Esophagus squamous epithelium (tissue), 5 donors: ENCODE data around the gene WDR64. TPM values are rescaled to one million over a fixed set of nuclear protein-coding genes. Genes with fewer than 3 reads are reported as not detected.
"Not testable (repeated sequence)": the region's sequence is repeated elsewhere in the genome, so short reads cannot be mapped to it uniquely, and the experiment has no call there.

Experiments
- DNase-seq: peaks from one replicate; lab custom pipeline; 2025; lab: John Stamatoyannopoulos, UW
- H3K27ac ChIP-seq, 4 donors: fragments of 200-600 bp; sonication (generic); one replicate each; pipeline ENCODE4 v1.5.1; 2016 to 2019; ENCODE audit warnings: mild to moderate bottlenecking in 1 of 4
- H3K27me3 ChIP-seq, 4 donors: fragments of 200-600 bp; sonication (generic); 1 replicate in 3 of 4; 2 replicates in 1 of 4; pipeline versions ENCODE4 v1.5.1 to v1.6.0; 2017 to 2021; ENCODE audit warnings: antibody characterized with exemption in 1 of 4
- H3K36me3 ChIP-seq, 3 donors: fragments of 200-600 bp; sonication (generic); one replicate each; pipeline ENCODE4 v1.5.1; 2016 to 2019
- H3K4me1 ChIP-seq, 3 donors: fragments of 200-600 bp; sonication (generic); one replicate each; pipeline ENCODE4 v1.5.1; 2017 to 2019
- H3K4me3 ChIP-seq, 4 donors: fragments of 200-600 bp; sonication (generic); 1 replicate in 3 of 4; 2 replicates in 1 of 4; pipeline ENCODE4 v1.5.1; 2016 to 2019; ENCODE audit warnings: mild to moderate bottlenecking in 2 of 4, moderate library complexity in 1 of 4
- H3K9me3 ChIP-seq, 3 donors: fragments of 200-600 bp; sonication (generic); one replicate each; pipeline ENCODE4 v1.5.1; 2016 to 2019
- POLR2A ChIP-seq, 4 donors: fragments of 450-650 bp; IDR thresholded peaks; one replicate each; pipeline ENCODE4 v1.6.1; 2017; ENCODE audit warnings: antibody characterized with exemption in 4 of 4, mild to moderate bottlenecking in 4 of 4, moderate library complexity in 3 of 4
- WGBS, 2 donors: methylation state at CpG; one replicate each; pipeline ENCODE4 v1.1.5; 2018; 5-methylcytosine and 5-hydroxymethylcytosine counted together
- intact Hi-C: fragments of 100-400 bp; cut with DNase I; formaldehyde crosslinking; loops from one replicate; pipeline ENCODE4 v1.15.0; 2022
- total RNA-seq, 4 donors: library from RNA; depleted of rRNA; stranded (reverse); fragments of >200 nt; gene quantifications; one replicate each; pipeline ENCODE4 v1.1.0, GENCODE V29; 2016
- TF ChIP-seq, protein P1 (sequence below), 6 experiments: fragments of 450-650 bp in 4 of 6; fragments of 200-600 bp in 2 of 6; sonication (generic) in 2 of 6; IDR thresholded peaks; one replicate each; pipeline ENCODE4 v1.5.1; 2016 to 2019; ENCODE audit warnings: antibody characterized with exemption in 6 of 6, mild to moderate bottlenecking in 4 of 6, moderate library complexity in 4 of 6
- donor health status: DM: yes; HTN: yes; CAD: no.

The WDR64 gene
- total RNA-seq, 4 donors from 2014 or later, result not detected

- Histone ChIP-seq H3K36me3 (no peaks in the 10 kb centered on the region), H3K27ac (no peak overlapping the region), H3K27me3 (no peaks in the 10 kb centered on the region), H3K4me1 (no peaks in the 10 kb centered on the region), H3K4me3 (no peak overlapping the region), H3K9me3 (no peaks in the 10 kb centered on the region)
- intact Hi-C loops, result no loop called here
- WGBS, 2 donors, result 74 to 76% methylated on average over 4 of the region's 4 CpGs
- TF ChIP-seq POLR2A (IDR thresholded peaks at IDR 0.05), result no peak
- TF ChIP-seq, protein P1, sequence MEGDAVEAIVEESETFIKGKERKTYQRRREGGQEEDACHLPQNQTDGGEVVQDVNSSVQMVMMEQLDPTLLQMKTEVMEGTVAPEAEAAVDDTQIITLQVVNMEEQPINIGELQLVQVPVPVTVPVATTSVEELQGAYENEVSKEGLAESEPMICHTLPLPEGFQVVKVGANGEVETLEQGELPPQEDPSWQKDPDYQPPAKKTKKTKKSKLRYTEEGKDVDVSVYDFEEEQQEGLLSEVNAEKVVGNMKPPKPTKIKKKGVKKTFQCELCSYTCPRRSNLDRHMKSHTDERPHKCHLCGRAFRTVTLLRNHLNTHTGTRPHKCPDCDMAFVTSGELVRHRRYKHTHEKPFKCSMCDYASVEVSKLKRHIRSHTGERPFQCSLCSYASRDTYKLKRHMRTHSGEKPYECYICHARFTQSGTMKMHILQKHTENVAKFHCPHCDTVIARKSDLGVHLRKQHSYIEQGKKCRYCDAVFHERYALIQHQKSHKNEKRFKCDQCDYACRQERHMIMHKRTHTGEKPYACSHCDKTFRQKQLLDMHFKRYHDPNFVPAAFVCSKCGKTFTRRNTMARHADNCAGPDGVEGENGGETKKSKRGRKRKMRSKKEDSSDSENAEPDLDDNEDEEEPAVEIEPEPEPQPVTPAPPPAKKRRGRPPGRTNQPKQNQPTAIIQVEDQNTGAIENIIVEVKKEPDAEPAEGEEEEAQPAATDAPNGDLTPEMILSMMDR (IDR thresholded peaks at IDR 0.05), result no peak
- DNase-seq, result no peak
Observed at GRCh38 chr1:241819340-241819866, 167.3 kb downstream of the WDR64 start.

- H3K4me1 ChIP-seq, result no peaks in the 10 kb centered on the region
- WGBS, 2 donors, result 71 to 76% methylated on average over 4 of the region's 4 CpGs
- intact Hi-C loops, result no loop called here
- H3K4me3 ChIP-seq, result no peak overlapping the region
- no peak for DNase-seq
- H3K36me3 ChIP-seq, result no peaks in the 10 kb centered on the region
- TF ChIP-seq, protein P1 (IDR thresholded peaks at IDR 0.05), result no peak
- no peak for TF ChIP-seq POLR2A (IDR thresholded peaks at IDR 0.05)
- no peaks in the 10 kb centered on the region for H3K27me3 ChIP-seq
- no peak overlapping the region for H3K27ac ChIP-seq
- H3K9me3 ChIP-seq, result no peaks in the 10 kb centered on the region
Observed at GRCh38 chr1:241821363-241821762, 169.3 kb downstream of the WDR64 start.

DNA sequence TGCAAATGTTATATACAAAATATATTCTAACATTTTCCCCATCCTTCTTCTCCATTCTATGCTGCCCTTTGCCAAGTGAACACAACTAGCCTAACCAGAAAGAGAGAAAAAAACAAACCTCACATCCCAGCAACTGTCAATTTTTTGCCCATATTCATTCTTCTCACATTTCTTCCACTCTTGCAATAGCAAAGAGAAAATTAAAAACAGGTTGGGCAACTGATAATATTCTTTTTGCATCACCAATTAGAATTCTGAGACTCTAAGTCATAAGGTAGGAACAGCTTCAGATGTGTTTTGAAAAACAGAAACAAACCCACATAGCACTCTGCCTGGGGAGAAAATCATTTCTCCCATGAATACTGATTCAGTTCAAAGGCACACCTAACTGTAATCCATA, 170.8 kb downstream of the WDR64 start:
- Histone ChIP-seq H3K36me3 (no peaks in the 10 kb centered on the region), H3K27ac (no peak overlapping the region), H3K4me1 (no peaks in the 10 kb centered on the region), H3K27me3 (no peaks in the 10 kb centered on the region), H3K9me3 (no peaks in the 10 kb centered on the region), H3K4me3 (no peak overlapping the region)
- no peak for DNase-seq
- intact Hi-C loops, result no loop called here
- TF ChIP-seq, protein P1 (IDR thresholded peaks at IDR 0.05), result no peak
- no peak for TF ChIP-seq POLR2A (IDR thresholded peaks at IDR 0.05)

DNA sequence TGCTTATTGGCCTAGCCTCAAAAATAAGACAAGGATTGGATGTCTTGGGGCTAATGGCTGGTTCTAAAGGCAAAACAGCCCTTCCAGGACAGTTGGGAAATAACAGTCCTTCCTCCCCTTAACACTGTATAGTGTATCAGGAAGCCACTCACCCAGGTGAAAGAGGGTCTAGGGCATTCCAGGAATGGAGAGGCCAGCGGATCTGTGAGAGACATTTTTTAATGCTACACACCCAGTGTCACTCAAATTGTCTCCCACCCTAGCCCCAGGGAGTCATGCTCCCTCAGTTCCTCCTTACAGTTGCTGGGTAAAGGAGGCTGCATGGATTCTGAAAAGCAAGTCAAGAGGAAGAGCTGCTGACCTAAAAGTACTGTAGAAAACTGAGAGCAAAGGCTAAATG, 171.8 kb downstream of the WDR64 start:
- Histone ChIP-seq H3K4me3 (no peak overlapping the region), H3K27me3 (no peaks in the 10 kb centered on the region), H3K36me3 (no peaks in the 10 kb centered on the region), H3K27ac (no peak overlapping the region), H3K4me1 (no peaks in the 10 kb centered on the region), H3K9me3 (no peaks in the 10 kb centered on the region)
- intact Hi-C loops, result no loop called here
- 50% methylated on average over 1 of the region's 1 CpG; no CpG with 5 or more reads in 1 of the 2 donors for WGBS, 2 donors
- DNase-seq, result no peak
- TF ChIP-seq POLR2A (IDR thresholded peaks at IDR 0.05), result no peak
- TF ChIP-seq, protein P1 (IDR thresholded peaks at IDR 0.05), result no peak

GRCh38 chr1:241825581-241825980, 173.5 kb downstream of the WDR64 start:
- no peak for DNase-seq
- Histone ChIP-seq H3K27ac (no peak overlapping the region), H3K4me1 (no peaks in the 10 kb centered on the region), H3K9me3 (no peaks in the 10 kb centered on the region), H3K4me3 (no peak overlapping the region), H3K36me3 (no peaks in the 10 kb centered on the region), H3K27me3 (no peaks in the 10 kb centered on the region)
- no peak for TF ChIP-seq POLR2A (IDR thresholded peaks at IDR 0.05)
- TF ChIP-seq, protein P1 (IDR thresholded peaks at IDR 0.05), result no peak
- intact Hi-C loops, result no loop called here

- DNase-seq, H3K4me3 ChIP-seq, H3K4me1 ChIP-seq, H3K36me3 ChIP-seq, H3K27ac ChIP-seq, H3K27me3 ChIP-seq, H3K9me3 ChIP-seq, intact Hi-C loops: not testable (repeated sequence)
- 91 to 92% methylated on average over 9 of the region's 9 CpGs for WGBS, 2 donors
Observed at GRCh38 chr1:241826613-241827012, 174.5 kb downstream of the WDR64 start.
